Epithelial cell of proximal tubule (primary cell): ENCODE results near the gene KRTAP12-3. TPM values are rescaled to one million over a fixed set of nuclear protein-coding genes. Genes with fewer than 3 reads are reported as not detected.

Source experiments
- DNase-seq: peaks from one replicate; pipeline ENCODE4 v3.0.0-alpha.2; 2011; ENCODE audit warnings: low read depth
- H3K4me3 ChIP-seq: 2 replicates; pipeline ENCODE4 v1.5.1; 2011; ENCODE audit warnings: low read depth, mild to moderate bottlenecking, low read length
- total RNA-seq: library from RNA; depleted of rRNA; stranded (reverse); fragments of >200 nt; gene quantifications from 2 replicates; pipeline ENCODE4 v1.2.3, GENCODE V29; 2015
- TF ChIP-seq, protein P1 (sequence below): conservative IDR thresholded peaks from 2 replicates; pipeline ENCODE4 v1.5.1; 2012; ENCODE audit warnings: low read depth, mild to moderate bottlenecking, low read length

KRTAP12-3 gene
- total RNA-seq, 1 donor from 2014 or later, result not detected

GRCh38 chr21:44667612-44668011 lies 9.9 kb downstream of the KRTAP12-3 start:
- DNase-seq, result no peak
- no peak overlapping the region for H3K4me3 ChIP-seq
- TF ChIP-seq, protein P1, sequence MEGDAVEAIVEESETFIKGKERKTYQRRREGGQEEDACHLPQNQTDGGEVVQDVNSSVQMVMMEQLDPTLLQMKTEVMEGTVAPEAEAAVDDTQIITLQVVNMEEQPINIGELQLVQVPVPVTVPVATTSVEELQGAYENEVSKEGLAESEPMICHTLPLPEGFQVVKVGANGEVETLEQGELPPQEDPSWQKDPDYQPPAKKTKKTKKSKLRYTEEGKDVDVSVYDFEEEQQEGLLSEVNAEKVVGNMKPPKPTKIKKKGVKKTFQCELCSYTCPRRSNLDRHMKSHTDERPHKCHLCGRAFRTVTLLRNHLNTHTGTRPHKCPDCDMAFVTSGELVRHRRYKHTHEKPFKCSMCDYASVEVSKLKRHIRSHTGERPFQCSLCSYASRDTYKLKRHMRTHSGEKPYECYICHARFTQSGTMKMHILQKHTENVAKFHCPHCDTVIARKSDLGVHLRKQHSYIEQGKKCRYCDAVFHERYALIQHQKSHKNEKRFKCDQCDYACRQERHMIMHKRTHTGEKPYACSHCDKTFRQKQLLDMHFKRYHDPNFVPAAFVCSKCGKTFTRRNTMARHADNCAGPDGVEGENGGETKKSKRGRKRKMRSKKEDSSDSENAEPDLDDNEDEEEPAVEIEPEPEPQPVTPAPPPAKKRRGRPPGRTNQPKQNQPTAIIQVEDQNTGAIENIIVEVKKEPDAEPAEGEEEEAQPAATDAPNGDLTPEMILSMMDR, result no peak

DNA sequence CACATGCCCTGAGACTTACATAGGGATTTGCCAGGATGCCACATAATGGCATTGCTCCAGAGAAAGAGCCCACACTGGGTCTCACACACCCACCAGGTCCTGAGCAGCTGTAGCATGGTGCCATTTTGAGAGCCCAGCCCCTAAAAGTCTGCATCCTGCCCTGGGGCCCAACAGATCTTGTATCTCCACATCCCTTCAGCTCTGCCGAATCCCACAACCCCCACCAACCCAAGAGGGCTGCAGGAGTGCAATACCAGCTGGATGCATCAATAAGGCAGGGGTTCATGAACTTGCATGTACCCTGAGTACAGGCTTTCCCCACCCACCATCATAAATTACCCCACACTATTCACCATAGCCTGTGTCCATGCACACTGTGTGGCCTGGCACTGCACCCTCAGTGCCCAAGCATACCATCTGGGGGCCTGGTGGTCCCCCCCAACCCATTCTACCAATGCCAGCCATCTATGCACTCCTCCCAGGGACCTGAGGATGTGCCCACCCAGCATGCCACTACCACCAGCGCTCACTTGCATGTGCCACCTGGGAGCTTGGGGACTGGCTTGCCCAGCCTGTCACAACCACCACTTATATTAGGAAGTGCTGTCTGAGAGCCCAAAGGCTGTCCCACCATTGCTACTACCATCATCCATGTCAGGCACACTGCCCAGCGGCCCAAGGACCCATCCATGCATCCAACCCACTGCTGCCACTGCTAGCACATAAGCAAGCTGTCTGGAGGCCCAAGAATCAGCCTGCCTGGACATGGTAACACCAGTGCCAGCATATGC lies 13.1 kb downstream of the KRTAP12-3 start:
- no peak overlapping the region for H3K4me3 ChIP-seq
- TF ChIP-seq, protein P1, result no peak
- no peak for DNase-seq

- DNase-seq, result no peak
- TF ChIP-seq, protein P1, result no peak
- H3K4me3 ChIP-seq, result no peak overlapping the region
Observed at GRCh38 chr21:44671911-44672310, 14.2 kb downstream of the KRTAP12-3 start.

GRCh38 chr21:44677881-44678280 lies 20.1 kb downstream of the KRTAP12-3 start:
- TF ChIP-seq, protein P1, result no peak
- DNase-seq, result no peak
- no peak overlapping the region for H3K4me3 ChIP-seq

- no peak overlapping the region for H3K4me3 ChIP-seq
- no peak for DNase-seq
- TF ChIP-seq, protein P1, result no peak
Observed at GRCh38 chr21:44681152-44681551, 23.4 kb downstream of the KRTAP12-3 start.

DNA sequence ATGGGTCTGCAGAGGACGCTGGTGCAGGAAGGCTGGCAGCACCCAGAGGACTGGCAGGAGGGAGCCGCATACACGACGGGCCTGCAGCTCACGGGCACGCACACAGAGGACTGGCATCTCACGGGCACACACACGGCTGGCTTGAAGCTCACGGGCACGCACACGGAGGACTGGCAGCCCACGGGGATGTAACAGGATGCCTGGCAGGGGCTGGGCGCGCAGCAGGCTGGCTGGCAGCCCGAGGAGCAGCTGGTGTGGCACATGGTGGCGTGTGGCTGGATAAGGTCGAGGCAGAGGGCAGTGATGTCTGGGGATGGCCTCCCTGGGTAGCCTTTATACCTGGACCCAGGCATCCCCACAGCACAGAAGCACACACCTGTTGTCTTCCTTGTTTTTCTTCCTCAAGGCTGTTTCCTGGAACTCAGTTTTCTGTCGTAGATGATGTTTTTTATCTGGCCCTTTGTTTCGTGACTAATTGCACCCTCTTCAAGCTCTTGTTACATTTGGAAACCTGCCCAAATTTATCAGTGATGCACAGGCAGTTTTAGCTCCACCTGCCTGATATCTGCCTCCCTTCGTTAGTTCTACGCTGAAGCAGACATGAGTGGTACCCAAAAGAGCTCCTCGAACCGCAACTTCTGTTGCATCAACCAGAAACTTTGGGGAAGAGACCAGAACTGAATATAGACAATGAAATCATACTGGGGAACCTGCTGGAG lies 24.3 kb downstream of the KRTAP12-3 start, which contains the start of gene KRTAP12-1:
TSS of gene KRTAP12-1 (minus strand) at position 303 of the 719 bp plus-strand sequence. CDS start at position 263, 40 bp downstream.
- TF ChIP-seq, protein P1, result no peak
- no peak within 1 kb of the TSS for H3K4me3 ChIP-seq
- no peak for DNase-seq
